M059J (cell line): ENCODE data around the gene KRTAP10-10. TPM values are rescaled to one million over a fixed set of nuclear protein-coding genes. Genes with fewer than 3 reads are reported as not detected.
"Not testable (repeated sequence)": the region's sequence is repeated elsewhere in the genome, so short reads cannot be mapped to it uniquely, and the experiment has no call there.

Source experiments
- DNase-seq: peaks from one replicate; pipeline ENCODE4 v3.0.0-alpha.2; 2012; ENCODE audit warnings: low read depth
- total RNA-seq: library from RNA; depleted of rRNA; stranded (reverse); fragments of >200 nt; shearing (Covaris generic); gene quantifications from 2 replicates; pipeline ENCODE4 v1.2.3, GENCODE V29; 2014

Gene KRTAP10-10
- total RNA-seq, 1 experiment from 2014 or later = not detected

GRCh38 chr21:44650973-44651675 lies 14.0 kb downstream of the KRTAP10-10 start:
- DNase-seq = no peak

GRCh38 chr21:44653123-44653522 lies 16.0 kb downstream of the KRTAP10-10 start:
- DNase-seq = no peak

- no peak for DNase-seq
Observed at GRCh38 chr21:44653656-44654575, 16.8 kb downstream of the KRTAP10-10 start.

GRCh38 chr21:44654576-44655175 lies 17.5 kb downstream of the KRTAP10-10 start, which contains the start of gene KRTAP12-4:
TSS of gene KRTAP12-4 (minus strand) at chr21:44654659. CDS start at chr21:44654614, 45 bp downstream.
- DNase-seq = no peak

- DNase-seq = no peak
Observed at GRCh38 chr21:44656868-44657267, 19.7 kb downstream of the KRTAP10-10 start.

GRCh38 chr21:44657635-44658540 lies 20.7 kb downstream of the KRTAP10-10 start, which contains the start of gene KRTAP12-3:
TSS of gene KRTAP12-3 (plus strand) at chr21:44657932. CDS start at chr21:44657980, 48 bp downstream.
- DNase-seq = peak; percentile 12

GRCh38 chr21:44658541-44658910 lies 21.4 kb downstream of the KRTAP10-10 start:
- no peak for DNase-seq

- peak; percentile 22 for DNase-seq
Observed at GRCh38 chr21:44658913-44659595, 21.9 kb downstream of the KRTAP10-10 start.

GRCh38 chr21:44661567-44661966 lies 24.4 kb downstream of the KRTAP10-10 start:
- not testable (repeated sequence) for DNase-seq

GRCh38 chr21:44664691-44665090 lies 27.5 kb downstream of the KRTAP10-10 start:
- no peak for DNase-seq

GRCh38 chr21:44666401-44667320 lies 29.5 kb downstream of the KRTAP10-10 start, which contains the start of gene KRTAP12-2:
TSS of gene KRTAP12-2 (minus strand) at chr21:44666927. CDS start at chr21:44666886, 41 bp downstream.
- DNase-seq = peak; percentile 34

- no peak for DNase-seq
Observed at GRCh38 chr21:44667612-44668011, 30.5 kb downstream of the KRTAP10-10 start.

GRCh38 chr21:44670642-44671432 lies 33.7 kb downstream of the KRTAP10-10 start:
- no peak for DNase-seq

- no peak for DNase-seq
Observed at GRCh38 chr21:44671911-44672310, 34.8 kb downstream of the KRTAP10-10 start.

- DNase-seq = no peak
Observed at GRCh38 chr21:44677881-44678280, 40.7 kb downstream of the KRTAP10-10 start.

- DNase-seq = no peak
Observed at GRCh38 chr21:44681152-44681551, 44.0 kb downstream of the KRTAP10-10 start.

- DNase-seq = no peak
Observed at GRCh38 chr21:44681861-44682579, 44.9 kb downstream of the KRTAP10-10 start, which contains the start of gene KRTAP12-1. TSS of gene KRTAP12-1 (minus strand) at chr21:44682163. CDS start at chr21:44682123, 40 bp downstream.
